Upper lobe of left lung (tissue), 6 donors: ENCODE results near the gene FTO. TPM values are rescaled to one million over a fixed set of nuclear protein-coding genes. Genes with fewer than 3 reads are reported as not detected.

Experiments
- ATAC-seq, 2 donors: fragments of 200-7000 bp; cut with Tn5 transposase; one replicate each; pipeline ENCODE4 v1.9.1; 2022; ENCODE audit warnings: mild to moderate bottlenecking in 2 of 2, moderate library complexity in 2 of 2; ENCODE audit not compliant: low FRiP score in 2 of 2
- DNase-seq, 2 donors: peaks; one replicate each; pipeline ENCODE4 v3.0.0-alpha.2; 2019 to 2020
- H3K27ac ChIP-seq, 4 donors: fragments of 200-600 bp; sonication (generic); one replicate each; pipeline ENCODE4 v1.5.1; 2016 to 2019
- H3K27me3 ChIP-seq, 4 donors: fragments of 200-600 bp; sonication (generic); one replicate each; pipeline ENCODE4 v1.5.1; 2017 to 2019
- H3K36me3 ChIP-seq, 4 donors: fragments of 200-600 bp; sonication (generic); one replicate each; pipeline ENCODE4 v1.5.1; 2016 to 2019
- H3K4me1 ChIP-seq, 4 donors: fragments of 200-600 bp; sonication (generic); one replicate each; pipeline ENCODE4 v1.5.1; 2018 to 2019
- H3K4me3 ChIP-seq, 4 donors: fragments of 200-600 bp; sonication (generic); one replicate each; pipeline ENCODE4 v1.5.1; 2017 to 2019; ENCODE audit warnings: mild to moderate bottlenecking in 2 of 4, moderate library complexity in 1 of 4
- H3K9me3 ChIP-seq, 4 donors: fragments of 200-600 bp; sonication (generic); one replicate each; pipeline ENCODE4 v1.5.1; 2018 to 2019
- CTCF ChIP-seq, 6 experiments: fragments of 450-650 bp in 4 of 6; fragments of 200-600 bp in 2 of 6; sonication (generic) in 2 of 6; IDR thresholded peaks; one replicate each; pipeline ENCODE4 v1.5.1; 2016 to 2019; ENCODE audit warnings: antibody characterized with exemption in 6 of 6
- EP300 ChIP-seq, 4 donors: sonication (generic); formaldehyde crosslinking; IDR thresholded peaks; one replicate each; pipeline ENCODE4 v1.5.1; 2017; ENCODE audit warnings: antibody characterized with exemption in 4 of 4, control low read depth in 2 of 4
- POLR2A ChIP-seq, 4 donors: fragments of 450-650 bp; IDR thresholded peaks; one replicate each; pipeline ENCODE4 v1.5.1; 2016 to 2017; ENCODE audit warnings: antibody characterized with exemption in 4 of 4, mild to moderate bottlenecking in 2 of 4
- POLR2AphosphoS5 ChIP-seq, 2 donors: sonication (generic); formaldehyde crosslinking; IDR thresholded peaks; one replicate each; pipeline ENCODE4 v1.5.1; 2017; ENCODE audit warnings: antibody characterized with exemption in 2 of 2
- WGBS, 2 donors: methylation state at CpG; one replicate each; pipeline ENCODE4 v1.1.5; 2017 to 2018; 5-methylcytosine and 5-hydroxymethylcytosine counted together
- total RNA-seq, 6 donors: library from RNA; depleted of rRNA in 4 of 6; stranded (reverse); fragments of >200 nt in 4 of 6; gene quantifications; one replicate each; pipeline versions ENCODE4 v1.1.0 to v1.2.1, GENCODE V29; 2016 to 2021
- donor health status: DM: no; HTN: no; CAD: no; lungs with moderate emphysema.
- donor health status: DM: no; HTN: yes; CAD: no; lungs with severe emphysema.

Gene FTO
- total RNA-seq, 6 donors from 2014 or later: 62.9 to 114 (median 75.4) TPM

- no peak for TF ChIP-seq EP300 (IDR thresholded peaks at IDR 0.05)
- TF ChIP-seq POLR2AphosphoS5 (IDR thresholded peaks at IDR 0.05): no peak
- no peak for TF ChIP-seq CTCF (IDR thresholded peaks at IDR 0.05)
- TF ChIP-seq POLR2A (IDR thresholded peaks at IDR 0.05): no peak
- 75 to 91% methylated on average over 3 of the region's 3 CpGs for WGBS, 2 donors
- DNase-seq (no peak), ATAC-seq (no peak)
- Histone ChIP-seq H3K36me3 (no peaks in the 10 kb centered on the region), H3K9me3 (no peaks in the 10 kb centered on the region), H3K27me3 (no peaks in the 10 kb centered on the region), H3K4me3 (no peak overlapping the region), H3K4me1 (no peaks in the 10 kb centered on the region), H3K27ac (no peak overlapping the region)
Observed at GRCh38 chr16:53666786-53667415, 37.1 kb upstream of the FTO start.

GRCh38 chr16:53668869-53669268 is 35.1 kb upstream of the FTO start:
- Histone ChIP-seq H3K9me3 (no peaks in the 10 kb centered on the region), H3K4me3 (no peak overlapping the region), H3K27me3 (no peaks in the 10 kb centered on the region), H3K27ac (no peak overlapping the region), H3K36me3 (no peaks in the 10 kb centered on the region), H3K4me1 (no peaks in the 10 kb centered on the region)
- WGBS, 2 donors: 90 to 94% methylated on average over 2 of the region's 2 CpGs
- ATAC-seq (no peak), DNase-seq (no peak)
- TF ChIP-seq CTCF (IDR thresholded peaks at IDR 0.05) (no peak), POLR2AphosphoS5 (IDR thresholded peaks at IDR 0.05) (no peak), POLR2A (IDR thresholded peaks at IDR 0.05) (no peak), EP300 (IDR thresholded peaks at IDR 0.05) (no peak)

- ATAC-seq: no peak
Observed at GRCh38 chr16:53672461-53672860, 31.5 kb upstream of the FTO start.

GRCh38 chr16:53673189-53673588 is 30.8 kb upstream of the FTO start:
- no peak for TF ChIP-seq POLR2AphosphoS5 (IDR thresholded peaks at IDR 0.05)
- TF ChIP-seq POLR2A (IDR thresholded peaks at IDR 0.05): no peak
- no peak for TF ChIP-seq CTCF (IDR thresholded peaks at IDR 0.05)
- no peak for TF ChIP-seq EP300 (IDR thresholded peaks at IDR 0.05)
- no peaks in the 10 kb centered on the region for H3K36me3 ChIP-seq

More at GRCh38 chr16:53672461-53672860, 31.5 kb upstream of the FTO start:
- Histone ChIP-seq H3K4me1 (no peaks in the 10 kb centered on the region), H3K9me3 (no peaks in the 10 kb centered on the region), H3K27ac (no peak overlapping the region), H3K27me3 (no peaks in the 10 kb centered on the region), H3K36me3 (no peaks in the 10 kb centered on the region), H3K4me3 (no peak overlapping the region)
- DNase-seq: no peak
- TF ChIP-seq CTCF (IDR thresholded peaks at IDR 0.05) (no peak), EP300 (IDR thresholded peaks at IDR 0.05) (no peak), POLR2AphosphoS5 (IDR thresholded peaks at IDR 0.05) (no peak), POLR2A (IDR thresholded peaks at IDR 0.05) (no peak)

GRCh38 chr16:53678155-53678554 is 25.8 kb upstream of the FTO start:
- H3K4me3 ChIP-seq: no peak overlapping the region
- H3K36me3 ChIP-seq: no peaks in the 10 kb centered on the region
- ATAC-seq (no peak), DNase-seq (no peak)
- TF ChIP-seq CTCF (IDR thresholded peaks at IDR 0.05) (no peak), POLR2A (IDR thresholded peaks at IDR 0.05) (no peak), EP300 (IDR thresholded peaks at IDR 0.05) (no peak), POLR2AphosphoS5 (IDR thresholded peaks at IDR 0.05) (no peak)
- no peaks in the 10 kb centered on the region for H3K9me3 ChIP-seq
- H3K27me3 ChIP-seq: no peaks in the 10 kb centered on the region
- H3K27ac ChIP-seq: no peak overlapping the region
- WGBS, 2 donors: 100% methylated on average over 1 of the region's 1 CpG
- no peaks in the 10 kb centered on the region for H3K4me1 ChIP-seq

More at GRCh38 chr16:53673189-53673588, 30.8 kb upstream of the FTO start:
- H3K9me3 ChIP-seq: no peaks in the 10 kb centered on the region
- no peak overlapping the region for H3K27ac ChIP-seq
- no peaks in the 10 kb centered on the region for H3K27me3 ChIP-seq
- no peak for DNase-seq
- 94% methylated on average over 4 of the region's 4 CpGs for WGBS, 2 donors
- H3K4me1 ChIP-seq: no peaks in the 10 kb centered on the region
- ATAC-seq: no peak
- H3K4me3 ChIP-seq: no peak overlapping the region
